Mesendoderm (in vitro differentiated cells): ENCODE results near the gene SRM.
"Not testable (repeated sequence)": the region's sequence is repeated elsewhere in the genome, so short reads cannot be mapped to it uniquely, and the experiment has no call there.

Experiments
- DNase-seq: peaks from one replicate; pipeline ENCODE4 v3.0.0; 2013
- H2AK5ac ChIP-seq: 2 replicates; pipeline ENCODE4 v1.6.1; 2013; ENCODE audit warnings: low read length, inconsistent platforms
- H2BK120ac ChIP-seq: 2 replicates; pipeline ENCODE4 v1.6.1; 2013; ENCODE audit warnings: low read depth, mild to moderate bottlenecking, low read length, moderate library complexity, mixed read lengths
- H2BK15ac ChIP-seq: replicated peaks from 2 replicates; pipeline ENCODE4 v1.6.1; 2013; ENCODE audit warnings: low read depth, mild to moderate bottlenecking, moderate library complexity
- H2BK5ac ChIP-seq: 2 replicates; pipeline ENCODE4 v1.6.1; 2013; ENCODE audit warnings: low read length, inconsistent platforms
- H3K18ac ChIP-seq: 2 replicates; pipeline ENCODE4 v1.6.1; 2013; ENCODE audit warnings: mild to moderate bottlenecking, low read length, mixed read lengths
- H3K23ac ChIP-seq: one replicate; pipeline ENCODE4 v1.6.1; 2013; ENCODE audit warnings: low read length
- H3K27ac ChIP-seq: 2 replicates; pipeline ENCODE4 v1.5.1; 2013; ENCODE audit warnings: low read depth, mild to moderate bottlenecking, inconsistent platforms, low read length, moderate library complexity
- H3K27me3 ChIP-seq: 2 replicates; pipeline ENCODE4 v1.6.1; 2013; ENCODE audit warnings: low read length, control low read depth, mild to moderate bottlenecking, inconsistent platforms; ENCODE audit not compliant: insufficient read depth, poor library complexity
- H3K36me3 ChIP-seq: 2 replicates; pipeline ENCODE4 v1.6.1; 2013; ENCODE audit warnings: low read length, inconsistent platforms; ENCODE audit not compliant: control insufficient read depth, insufficient read depth
- H3K4ac ChIP-seq: one replicate; pipeline ENCODE4 v1.6.1; 2013; ENCODE audit warnings: low read depth, mild to moderate bottlenecking, low read length, moderate library complexity
- H3K4me1 ChIP-seq: 2 replicates; pipeline ENCODE4 v1.6.1; 2013; ENCODE audit warnings: low read depth, low read length, inconsistent platforms; ENCODE audit not compliant: control insufficient read depth
- H3K4me2 ChIP-seq: 2 replicates; pipeline ENCODE4 v1.6.1; 2013; ENCODE audit warnings: low read length
- H3K4me3 ChIP-seq: 2 replicates; pipeline ENCODE4 v1.5.1; 2013; ENCODE audit warnings: mild to moderate bottlenecking, low read length
- H3K56ac ChIP-seq: one replicate; pipeline ENCODE4 v1.6.1; 2013; ENCODE audit warnings: low read length
- H3K79me1 ChIP-seq: 2 replicates; pipeline ENCODE4 v1.6.1; 2013; ENCODE audit warnings: low read length, inconsistent platforms
- H3K79me2 ChIP-seq: 2 replicates; pipeline ENCODE4 v1.6.1; 2013; ENCODE audit warnings: mild to moderate bottlenecking, low read length; ENCODE audit not compliant: control insufficient read depth, insufficient read depth
- H3K9ac ChIP-seq: 2 replicates; pipeline ENCODE4 v1.6.1; 2013; ENCODE audit warnings: low read length, inconsistent platforms
- H4K5ac ChIP-seq: one replicate; pipeline ENCODE4 v1.6.1; 2013; ENCODE audit warnings: low read length
- H4K8ac ChIP-seq: one replicate; pipeline ENCODE4 v1.6.1; 2013; ENCODE audit warnings: low read depth, mild to moderate bottlenecking, control low read depth, low read length, moderate library complexity
- WGBS: extraction: QIAGEN DNeasy Blood & Tissue Kit; methylation state at CpG from one replicate; pipeline ENCODE4 v1.1.7; 2013; ENCODE audit warnings: low lambda C conversion rate, missing lambda C conversion rate; ENCODE audit not compliant: insufficient coverage; ENCODE audit errors: extremely low coverage; 5-methylcytosine and 5-hydroxymethylcytosine counted together

SRM gene

DNA sequence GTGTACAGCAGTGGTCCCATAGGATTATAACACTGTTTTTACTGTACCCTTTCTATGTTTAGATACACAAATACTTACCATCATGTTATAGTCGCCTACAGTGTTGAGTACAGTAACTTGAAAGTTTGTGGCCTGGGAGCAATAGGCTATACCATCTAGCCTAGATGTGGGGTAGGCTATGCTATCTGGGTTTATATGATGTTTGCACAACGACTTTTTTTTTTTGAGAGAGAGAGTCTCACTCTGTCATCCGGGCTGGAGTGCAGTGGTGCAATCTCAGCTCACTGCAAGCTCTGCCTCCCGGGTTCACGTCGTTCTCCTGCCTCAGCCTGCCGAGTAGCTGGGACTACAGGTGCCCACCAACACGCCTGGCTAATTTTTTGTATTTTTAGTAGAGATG lies 40.5 kb downstream of the SRM start:
- not testable (repeated sequence) for H3K23ac ChIP-seq, H4K8ac ChIP-seq, H3K4me1 ChIP-seq, H3K4ac ChIP-seq, H3K79me2 ChIP-seq, H2BK120ac ChIP-seq, H4K5ac ChIP-seq, H3K4me2 ChIP-seq, H2BK5ac ChIP-seq, H3K79me1 ChIP-seq, H3K9ac ChIP-seq, DNase-seq, H2BK15ac ChIP-seq, H3K27me3 ChIP-seq, H3K27ac ChIP-seq, H3K56ac ChIP-seq, H3K18ac ChIP-seq, H3K4me3 ChIP-seq, H2AK5ac ChIP-seq
- H3K36me3 ChIP-seq: peaks cover 19% of the 10 kb centered on the region
- no CpG with 5 or more reads among the region's 8 CpGs for WGBS

DNA sequence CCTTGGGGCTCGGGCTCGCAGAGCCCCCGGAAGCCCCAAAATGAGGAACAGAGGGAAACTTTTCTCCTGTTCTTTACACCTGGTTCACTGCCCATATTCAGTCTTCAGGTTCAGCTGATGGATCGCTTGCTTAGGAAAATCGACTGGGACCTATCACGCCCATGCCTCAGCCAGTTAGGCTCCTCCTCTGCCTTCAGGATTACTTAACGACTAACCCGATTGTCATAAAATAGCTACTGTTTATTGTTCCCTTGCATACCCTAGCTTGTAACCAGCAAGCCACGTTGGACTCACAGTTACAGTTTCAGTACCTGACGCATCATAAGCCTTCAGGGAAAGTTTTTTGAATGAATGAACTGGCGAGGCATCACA lies 46.7 kb downstream of the SRM start:
- Histone ChIP-seq H2BK15ac (no peak overlapping the region), H3K27me3 (no peaks in the 10 kb centered on the region), H2BK120ac (no peak overlapping the region), H3K27ac (no peak overlapping the region), H3K79me2 (peaks cover 28% of the 10 kb centered on the region), H3K4me3 (peak overlapping the region; percentile 98), H3K4me1 (peaks cover 3% of the 10 kb centered on the region), H3K4me2 (peak overlapping the region; percentile 96), H3K23ac (peak overlapping the region; percentile 4), H2AK5ac (no peak overlapping the region), H3K18ac (no peak overlapping the region), H3K4ac (no peak overlapping the region), H4K8ac (no peak overlapping the region), H3K9ac (peak overlapping the region; percentile 100), H3K56ac (peak overlapping the region; percentile 100), H3K36me3 (peaks cover 8% of the 10 kb centered on the region), H2BK5ac (no peak overlapping the region), H3K79me1 (peaks cover 7% of the 10 kb centered on the region), H4K5ac (no peak overlapping the region)
- WGBS: no CpG with 5 or more reads among the region's 11 CpGs
- DNase-seq: no peak

DNA sequence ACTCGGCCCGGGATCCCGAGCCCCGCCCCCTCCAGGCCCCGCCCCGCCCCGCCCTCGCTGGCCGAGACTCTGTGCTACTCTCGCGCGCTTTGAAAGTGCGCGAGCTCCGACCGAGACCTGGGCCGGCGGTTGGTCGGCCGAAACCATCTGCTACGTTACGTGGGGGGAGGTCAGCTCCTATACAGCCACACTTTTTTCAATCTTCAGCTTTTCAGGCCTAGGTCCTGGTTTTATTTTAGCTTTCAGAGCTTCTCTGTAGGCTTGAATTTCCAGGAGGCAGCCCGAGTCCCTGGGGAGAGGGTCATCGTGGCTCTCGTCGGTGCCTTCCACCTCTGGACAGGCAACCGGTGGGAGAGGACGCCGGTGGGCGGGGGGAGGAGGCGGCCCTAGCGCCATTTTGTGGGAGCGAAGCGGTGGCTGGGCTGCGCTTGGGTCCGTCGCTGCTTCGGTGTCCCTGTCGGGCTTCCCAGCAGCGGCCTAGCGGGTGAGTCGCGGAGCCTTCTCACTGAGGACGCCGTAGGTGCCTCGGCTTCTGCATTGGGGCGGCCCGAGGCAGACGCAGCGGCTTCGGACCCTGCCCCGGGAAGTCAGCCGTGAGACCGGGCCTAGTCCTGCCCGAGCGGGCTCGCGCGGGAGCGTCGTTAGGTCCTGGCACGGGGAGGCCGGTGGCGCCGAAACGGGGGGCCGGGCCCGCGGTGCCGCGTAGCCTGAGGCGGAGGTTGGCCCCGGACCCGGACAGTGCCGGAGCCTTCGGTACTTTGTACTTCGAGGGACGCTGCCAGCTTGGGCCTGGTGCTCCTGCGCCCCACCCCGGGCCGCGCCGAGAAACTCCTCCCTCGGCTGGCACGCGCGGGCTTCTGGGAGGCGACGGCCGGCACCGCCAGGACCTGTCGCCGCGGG lies 47.3 kb downstream of the SRM start, which contains the start of gene TARDBP:
TSS of gene TARDBP (plus strand) at position 395 of the 900 bp plus-strand sequence. CDS start 1,074 bp downstream, outside the sequence.
- H2BK5ac ChIP-seq: peak within 1 kb of the TSS; percentile 92
- peaks cover 7% of the 10 kb centered on the region for H3K79me1 ChIP-seq
- peaks cover 8% of the 10 kb centered on the region for H3K36me3 ChIP-seq
- peak; percentile 94 for DNase-seq
- H3K4me2 ChIP-seq: peak within 1 kb of the TSS; percentile 96
- no peak within 1 kb of the TSS for H2AK5ac ChIP-seq
- H3K23ac ChIP-seq: peak within 1 kb of the TSS; percentile 94
- H3K4ac ChIP-seq: peak within 1 kb of the TSS; percentile 64
- peak within 1 kb of the TSS; percentile 98 for H3K4me3 ChIP-seq
- H2BK120ac ChIP-seq: no peak within 1 kb of the TSS
- H4K8ac ChIP-seq: peak within 1 kb of the TSS; percentile 59
- H2BK15ac ChIP-seq: no peak within 1 kb of the TSS
- no CpG with 5 or more reads among the region's 94 CpGs for WGBS
- peak within 1 kb of the TSS; percentile 100 for H3K56ac ChIP-seq
- H3K4me1 ChIP-seq: peaks cover 3% of the 10 kb centered on the region
- H3K79me2 ChIP-seq: peaks cover 28% of the 10 kb centered on the region
- peak within 1 kb of the TSS; percentile 75 for H3K27ac ChIP-seq
- peak within 1 kb of the TSS; percentile 100 for H3K9ac ChIP-seq
- H4K5ac ChIP-seq: no peak within 1 kb of the TSS
- peak within 1 kb of the TSS; percentile 77 for H3K18ac ChIP-seq
- no peaks in the 10 kb centered on the region for H3K27me3 ChIP-seq
